OCI-LY7 (cell line): ENCODE measurements around the gene ULK4. TPM values are rescaled to one million over a fixed set of nuclear protein-coding genes. Genes with fewer than 3 reads are reported as not detected.

ENCODE experiments used
- BruUV-seq: library from RNA; stranded (reverse); fragments of 400-500 nt; replicated peaks from 2 replicates; lab custom pipeline; 2021; lab: Mats Ljungman, UMichigan
- CTCF ChIA-PET: fragments of 300-600 bp; sonication (Branson Sonifier 250); formaldehyde crosslinking; loops from one replicate; lab custom pipeline; 2022; ENCODE audit warnings: antibody characterized with exemption; ENCODE audit not compliant: unreplicated experiment; lab: Charles Lee
- POLR2A ChIA-PET: fragments of 300-600 bp; sonication (Branson Sonifier 250); formaldehyde crosslinking; loops from one replicate; lab custom pipeline; 2022; ENCODE audit warnings: antibody characterized with exemption; lab: Charles Lee
- DNase-seq: peaks from one replicate; pipeline ENCODE4 v3.0.0-alpha.2; 2015; ENCODE audit warnings: low spot score
- H2AFZ ChIP-seq: fragments of 200-600 bp; sonication (generic), shearing (Covaris generic); 2 replicates; pipeline ENCODE4 v1.6.1; 2014; ENCODE audit warnings: mild to moderate bottlenecking, antibody characterized with exemption, low read length, moderate library complexity
- H3K27ac ChIP-seq: fragments of 200-600 bp; sonication (generic); 2 replicates; pipeline ENCODE4 v1.5.1; 2014; ENCODE audit warnings: mixed run types, low read depth, mild to moderate bottlenecking, moderate library complexity, low read length, inconsistent platforms; ENCODE audit not compliant: poor library complexity, severe bottlenecking
- H3K36me3 ChIP-seq: fragments of 200-600 bp; sonication (generic); 2 replicates; pipeline ENCODE4 v1.6.1; 2014; ENCODE audit warnings: mild to moderate bottlenecking, antibody characterized with exemption, low read length, moderate library complexity, mixed read lengths; ENCODE audit not compliant: insufficient read depth
- H3K4me1 ChIP-seq: fragments of 200-600 bp; sonication (generic); 2 replicates; pipeline ENCODE4 v1.5.1; 2014; ENCODE audit warnings: mild to moderate bottlenecking, low read length; ENCODE audit not compliant: insufficient read depth, poor library complexity, severe bottlenecking
- H3K4me2 ChIP-seq: fragments of 200-600 bp; sonication (generic); 2 replicates; pipeline ENCODE4 v1.6.1; 2014; ENCODE audit warnings: mild to moderate bottlenecking, low read length
- H3K4me3 ChIP-seq: fragments of 200-600 bp; sonication (generic); 2 replicates; pipeline ENCODE4 v1.5.1; 2014; ENCODE audit warnings: mild to moderate bottlenecking, low read depth, low read length; ENCODE audit not compliant: poor library complexity, severe bottlenecking
- H3K79me2 ChIP-seq: fragments of 200-600 bp; sonication (generic); 2 replicates; pipeline ENCODE4 v1.6.1; 2016; ENCODE audit warnings: low read depth, mild to moderate bottlenecking, low read length, moderate library complexity, mixed read lengths; ENCODE audit not compliant: insufficient read depth
- H3K9me2 ChIP-seq: fragments of 200-600 bp; sonication (generic); 2 replicates; pipeline ENCODE4 v1.6.1; 2016; ENCODE audit warnings: mild to moderate bottlenecking, low read length, mixed read lengths; ENCODE audit not compliant: insufficient read depth
- H3K9me3 ChIP-seq: fragments of 200-600 bp; sonication (generic); 2 replicates; pipeline ENCODE4 v1.6.1; 2014; ENCODE audit warnings: mild to moderate bottlenecking, mixed run types, low read length, mixed read lengths
- H4K20me1 ChIP-seq: fragments of 200-600 bp; sonication (generic); 2 replicates; pipeline ENCODE4 v1.6.1; 2014; ENCODE audit warnings: mild to moderate bottlenecking, antibody characterized with exemption, low read length, moderate library complexity, mixed read lengths; ENCODE audit not compliant: insufficient read depth
- EZH2phosphoT487 ChIP-seq: fragments of 200-600 bp; sonication (generic); IDR thresholded peaks from 2 replicates; pipeline ENCODE4 v1.6.1; 2018; ENCODE audit warnings: low read depth, borderline replicate concordance, mild to moderate bottlenecking, mixed run types, antibody characterized with exemption, low read length, moderate library complexity, mixed read lengths
- intact Hi-C: fragments of 100-400 bp; cut with micrococcal nuclease; formaldehyde crosslinking; loops from one replicate; pipeline ENCODE4 v1.10.0; 2022; ENCODE audit not compliant: unreplicated experiment
- total RNA-seq, 2 experiments: library from RNA; depleted of rRNA in 1 of 2; stranded (reverse); fragments of >200 nt in 1 of 2; shearing (Covaris generic) in 1 of 2; gene quantifications; 2 replicates each; pipeline ENCODE4 v1.2.3, GENCODE V29; 2014 to 2022
- TF ChIP-seq, protein P1 (sequence below): fragments of 200-600 bp; sonication (generic); conservative IDR thresholded peaks from 2 replicates; pipeline ENCODE4 v1.5.1; 2014; ENCODE audit warnings: mild to moderate bottlenecking, antibody characterized with exemption, low read length, moderate library complexity, mixed read lengths

ULK4 gene
- total RNA-seq, 2 experiments from 2014 or later, result 18.9 to 21.0 TPM

- Histone ChIP-seq H3K27ac (no peak overlapping the region), H3K4me1 (no peaks in the 10 kb centered on the region), H3K79me2 (no peaks in the 10 kb centered on the region), H4K20me1 (no peaks in the 10 kb centered on the region), H3K9me3 (no peaks in the 10 kb centered on the region), H3K4me2 (no peak overlapping the region), H3K9me2 (no peaks in the 10 kb centered on the region), H2AFZ (no peak overlapping the region), H3K36me3 (no peaks in the 10 kb centered on the region), H3K4me3 (no peak overlapping the region)
- intact Hi-C loops, result loop anchor here (1.0 to 10.0 kb wide), 2 partner anchors 42 to 1202 kb away; no protein-coding TSS in a partner anchor
- TF ChIP-seq, protein P1, sequence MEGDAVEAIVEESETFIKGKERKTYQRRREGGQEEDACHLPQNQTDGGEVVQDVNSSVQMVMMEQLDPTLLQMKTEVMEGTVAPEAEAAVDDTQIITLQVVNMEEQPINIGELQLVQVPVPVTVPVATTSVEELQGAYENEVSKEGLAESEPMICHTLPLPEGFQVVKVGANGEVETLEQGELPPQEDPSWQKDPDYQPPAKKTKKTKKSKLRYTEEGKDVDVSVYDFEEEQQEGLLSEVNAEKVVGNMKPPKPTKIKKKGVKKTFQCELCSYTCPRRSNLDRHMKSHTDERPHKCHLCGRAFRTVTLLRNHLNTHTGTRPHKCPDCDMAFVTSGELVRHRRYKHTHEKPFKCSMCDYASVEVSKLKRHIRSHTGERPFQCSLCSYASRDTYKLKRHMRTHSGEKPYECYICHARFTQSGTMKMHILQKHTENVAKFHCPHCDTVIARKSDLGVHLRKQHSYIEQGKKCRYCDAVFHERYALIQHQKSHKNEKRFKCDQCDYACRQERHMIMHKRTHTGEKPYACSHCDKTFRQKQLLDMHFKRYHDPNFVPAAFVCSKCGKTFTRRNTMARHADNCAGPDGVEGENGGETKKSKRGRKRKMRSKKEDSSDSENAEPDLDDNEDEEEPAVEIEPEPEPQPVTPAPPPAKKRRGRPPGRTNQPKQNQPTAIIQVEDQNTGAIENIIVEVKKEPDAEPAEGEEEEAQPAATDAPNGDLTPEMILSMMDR, result no peak
- TF ChIP-seq EZH2phosphoT487, result no peak
- BruUV-seq, result no TSS peak
- POLR2A ChIA-PET, result interaction anchor here (0.6 to 1.5 kb wide), 5 partner anchors 9 to 760 kb away, joined by 3 to 5 read pairs (median 3); no protein-coding TSS in a partner anchor
- CTCF ChIA-PET, result no interaction called here
- DNase-seq, result no peak
Observed at GRCh38 chr3:41526995-41527573, 434.8 kb downstream of the ULK4 start.

- no peak for DNase-seq
Observed at GRCh38 chr3:41525303-41526064, 436.4 kb downstream of the ULK4 start.

More at GRCh38 chr3:41525303-41526064, 436.4 kb downstream of the ULK4 start:
- Histone ChIP-seq H4K20me1 (no peaks in the 10 kb centered on the region), H3K27ac (no peak overlapping the region), H2AFZ (no peak overlapping the region), H3K4me2 (no peak overlapping the region), H3K79me2 (no peaks in the 10 kb centered on the region), H3K36me3 (no peaks in the 10 kb centered on the region), H3K9me2 (no peaks in the 10 kb centered on the region), H3K4me3 (no peak overlapping the region), H3K9me3 (no peaks in the 10 kb centered on the region), H3K4me1 (no peaks in the 10 kb centered on the region)
- ChIA-PET CTCF (no interaction called here), POLR2A (interaction anchor here (0.6 to 1.5 kb wide), 4 partner anchors 27 to 64 kb away, joined by 3 to 7 read pairs (median 4); no protein-coding TSS in a partner anchor)
- TF ChIP-seq EZH2phosphoT487, result no peak
- TF ChIP-seq, protein P1, result no peak
- intact Hi-C loops, result loop anchor here (1.0 to 10.0 kb wide), 2 partner anchors 44 to 1201 kb away; no protein-coding TSS in a partner anchor
- no TSS peak for BruUV-seq
